GM12892 (cell line): ENCODE data around the gene KTN1.

ENCODE experiments used
- POLR2A ChIP-seq: IDR thresholded peaks from 2 replicates; pipeline ENCODE4 v1.6.1; 2011; ENCODE audit warnings: low read depth, low read length, control low read depth
- POLR2AphosphoS5 ChIP-seq: IDR thresholded peaks from 2 replicates; pipeline ENCODE4 v1.6.1; 2011; ENCODE audit warnings: low read depth, low read length, control low read depth
- TAF1 ChIP-seq: IDR thresholded peaks from 2 replicates; pipeline ENCODE4 v1.6.1; 2011; ENCODE audit warnings: low read depth, mild to moderate bottlenecking, control low read depth, low read length, borderline replicate concordance

DNA sequence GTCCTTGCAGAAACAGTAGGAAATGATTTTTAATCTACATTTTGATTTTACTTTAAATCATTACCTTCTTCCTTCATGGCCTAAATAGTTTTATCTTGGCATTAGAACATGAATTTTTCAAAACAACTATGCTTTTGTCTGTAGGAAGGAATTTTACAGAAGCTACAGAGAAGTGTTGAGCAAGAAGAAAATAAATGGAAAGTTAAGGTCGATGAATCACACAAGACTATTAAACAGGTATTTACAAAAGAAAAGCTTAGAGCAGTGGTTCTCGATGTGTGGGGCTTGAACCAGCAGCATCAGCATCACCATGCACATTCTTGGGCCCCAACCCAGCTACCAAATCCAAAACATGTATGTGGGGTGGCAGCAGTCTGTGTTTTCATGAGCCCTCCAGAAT, 91.6 kb downstream of the KTN1 start:
- no peak for TF ChIP-seq TAF1
- TF ChIP-seq POLR2AphosphoS5, result no peak
- TF ChIP-seq POLR2A, result no peak
